A549 treated with Mapracorat at 1 μM for 4 hours (cell line): ENCODE data around the gene LGR4. TPM values are rescaled to one million over a fixed set of nuclear protein-coding genes. Genes with fewer than 3 reads are reported as not detected.

Experiments used
- total RNA-seq: library from RNA; stranded (reverse); fragments of 200-300 nt; extraction: Qiagen RNA extraction; gene quantifications from 5 replicates; pipeline ENCODE4 v1.2.3, GENCODE V29; 2022

Gene LGR4
- total RNA-seq, result 28.2 to 39.9 TPM (median 36.1 TPM) in 5 replicates

GRCh38 chr11:27472398-27473016 is at the start of gene LGR4:
Gene LGR4, minus strand, starts transcription at chr11:27472790. Its CDS starts 488 bp downstream, at chr11:27472302.

GRCh38 chr11:27506200-27507182 is 33.9 kb upstream of the LGR4 start, which contains the start of gene LIN7C:
Gene LIN7C, minus strand, starts transcription at chr11:27506769. Its CDS starts 17 bp downstream, at chr11:27506752.

GRCh38 chr11:27362749-27363575 is 109.6 kb downstream of the LGR4 start, which contains the start of gene CCDC34:
Gene CCDC34, minus strand, starts transcription at chr11:27363215. Its CDS starts 21 bp downstream, at chr11:27363194.

Other genes with a start within 250 kb of the LGR4 start
- 26.8 to 34.4 TPM (median 27.0 TPM) in 5 replicates for gene CCDC34, start 109.6 kb downstream of the LGR4 start, total RNA-seq
- 5.3 to 8.2 TPM (median 6.1 TPM) in 5 replicates for gene LIN7C, start 34.0 kb upstream of the LGR4 start, total RNA-seq
- gene BDNF, start 227.7 kb upstream of the LGR4 start, total RNA-seq, result 7.6 to 9.5 TPM (median 8.0 TPM) in 5 replicates